Prostate gland (tissue), 2 donors: Measurements from ENCODE around the gene ARMCX2. TPM values are rescaled to one million over a fixed set of nuclear protein-coding genes. Genes with fewer than 3 reads are reported as not detected.
"Not testable (repeated sequence)": the region's sequence is repeated elsewhere in the genome, so short reads cannot be mapped to it uniquely, and the experiment has no call there.

Experiments used
- DNase-seq: peaks from one replicate; pipeline ENCODE4 v3.0.0-alpha.2; 2019; ENCODE audit warnings: low spot score
- H3K27ac ChIP-seq, 2 donors: fragments of 200-600 bp; sonication (generic); 2 replicates each; pipeline ENCODE4 v1.5.1; 2017 to 2019
- H3K27me3 ChIP-seq: fragments of 200-600 bp; sonication (generic); replicated peaks from 2 replicates; pipeline ENCODE4 v1.5.1; 2019; ENCODE audit not compliant: insufficient read depth
- H3K36me3 ChIP-seq, 2 donors: fragments of 200-600 bp; sonication (generic); 1 replicate in 1 of 2; 2 replicates in 1 of 2; pipeline versions ENCODE4 v1.5.1 to v1.8.1; 2017 to 2019
- H3K4me1 ChIP-seq: fragments of 200-600 bp; sonication (generic); replicated peaks from 2 replicates; pipeline ENCODE4 v1.5.1; 2019
- H3K4me3 ChIP-seq, 2 donors: fragments of 200-600 bp; sonication (generic); 2 replicates each; pipeline ENCODE4 v1.5.1; 2017 to 2019
- H3K9me3 ChIP-seq: fragments of 200-600 bp; sonication (generic); 2 replicates; pipeline ENCODE4 v1.5.1; 2017
- POLR2A ChIP-seq: fragments of 450-650 bp; IDR thresholded peaks from one replicate; pipeline ENCODE4 v1.6.1; 2016; ENCODE audit warnings: antibody characterized with exemption, mild to moderate bottlenecking
- POLR2AphosphoS5 ChIP-seq: sonication (generic); formaldehyde crosslinking; IDR thresholded peaks from one replicate; pipeline ENCODE4 v1.6.1; 2017; ENCODE audit warnings: antibody characterized with exemption
- WGBS: methylation state at CpG from one replicate; pipeline ENCODE4 v1.1.5; 2018; 5-methylcytosine and 5-hydroxymethylcytosine counted together
- intact Hi-C: fragments of 100-400 bp; cut with DNase I; formaldehyde crosslinking; loops from one replicate; pipeline ENCODE4 v1.14.2; 2022
- total RNA-seq, 2 donors: library from RNA; depleted of rRNA; stranded (reverse); fragments of >200 nt; gene quantifications; one replicate each; pipeline ENCODE4 v1.1.0, GENCODE V29; 2016
- TF ChIP-seq, protein P1 (sequence below), 4 experiments: fragments of 200-600 bp in 2 of 4; fragments of 450-650 bp in 2 of 4; sonication (generic) in 2 of 4; IDR thresholded peaks; 1 replicate in 3 of 4; 2 replicates in 1 of 4; pipeline ENCODE4 v1.5.1; 2016 to 2019; ENCODE audit warnings: antibody characterized with exemption in 4 of 4, mild to moderate bottlenecking in 2 of 4, moderate library complexity in 2 of 4

The ARMCX2 gene
- total RNA-seq, 2 donors from 2014 or later: 26.4 to 58.6 TPM

- H3K36me3 ChIP-seq: no peaks in the 10 kb centered on the region
- intact Hi-C loops: no loop called here
- H3K27ac ChIP-seq: no peak overlapping the region
- no peaks in the 10 kb centered on the region for H3K4me1 ChIP-seq
- no peaks in the 10 kb centered on the region for H3K27me3 ChIP-seq
- H3K9me3 ChIP-seq: no peaks in the 10 kb centered on the region
- DNase-seq: no peak
- no peak overlapping the region for H3K4me3 ChIP-seq
- WGBS: 31% methylated on average over 3 of the region's 3 CpGs
- TF ChIP-seq, protein P1, sequence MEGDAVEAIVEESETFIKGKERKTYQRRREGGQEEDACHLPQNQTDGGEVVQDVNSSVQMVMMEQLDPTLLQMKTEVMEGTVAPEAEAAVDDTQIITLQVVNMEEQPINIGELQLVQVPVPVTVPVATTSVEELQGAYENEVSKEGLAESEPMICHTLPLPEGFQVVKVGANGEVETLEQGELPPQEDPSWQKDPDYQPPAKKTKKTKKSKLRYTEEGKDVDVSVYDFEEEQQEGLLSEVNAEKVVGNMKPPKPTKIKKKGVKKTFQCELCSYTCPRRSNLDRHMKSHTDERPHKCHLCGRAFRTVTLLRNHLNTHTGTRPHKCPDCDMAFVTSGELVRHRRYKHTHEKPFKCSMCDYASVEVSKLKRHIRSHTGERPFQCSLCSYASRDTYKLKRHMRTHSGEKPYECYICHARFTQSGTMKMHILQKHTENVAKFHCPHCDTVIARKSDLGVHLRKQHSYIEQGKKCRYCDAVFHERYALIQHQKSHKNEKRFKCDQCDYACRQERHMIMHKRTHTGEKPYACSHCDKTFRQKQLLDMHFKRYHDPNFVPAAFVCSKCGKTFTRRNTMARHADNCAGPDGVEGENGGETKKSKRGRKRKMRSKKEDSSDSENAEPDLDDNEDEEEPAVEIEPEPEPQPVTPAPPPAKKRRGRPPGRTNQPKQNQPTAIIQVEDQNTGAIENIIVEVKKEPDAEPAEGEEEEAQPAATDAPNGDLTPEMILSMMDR (IDR thresholded peaks at IDR 0.05): no peak
- TF ChIP-seq POLR2A (no peak), POLR2AphosphoS5 (no peak)
Measured at GRCh38 chrX:101655534-101655933, 4.1 kb downstream of the ARMCX2 start.

DNA sequence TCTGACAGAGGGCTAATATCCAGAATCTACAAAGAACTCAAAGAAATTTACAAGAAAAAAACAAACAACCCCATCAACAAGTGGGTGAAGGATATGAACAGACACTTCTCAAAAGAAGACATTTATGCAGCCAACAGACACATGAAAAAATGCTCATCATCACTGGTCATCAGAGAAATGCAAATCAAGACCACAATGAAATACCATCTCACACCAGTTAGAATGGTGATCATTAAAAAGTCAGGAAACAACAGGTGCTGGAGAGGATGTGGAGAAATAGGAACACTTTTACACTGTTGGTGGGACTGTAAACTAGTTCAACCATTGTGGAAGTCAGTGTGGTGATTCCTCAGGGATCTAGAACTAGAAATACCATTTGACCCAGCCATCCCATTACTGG, 11.9 kb downstream of the ARMCX2 start:
- DNase-seq, H3K4me3 ChIP-seq, H3K4me1 ChIP-seq, H3K27ac ChIP-seq, intact Hi-C loops, H3K9me3 ChIP-seq, H3K27me3 ChIP-seq, H3K36me3 ChIP-seq: not testable (repeated sequence)

GRCh38 chrX:101642093-101642492, 17.6 kb downstream of the ARMCX2 start:
- intact Hi-C loops: no loop called here
- DNase-seq: no peak
- 70% methylated on average over 1 of the region's 1 CpG for WGBS
- H3K9me3 ChIP-seq: no peaks in the 10 kb centered on the region
- no peaks in the 10 kb centered on the region for H3K4me1 ChIP-seq
- H3K36me3 ChIP-seq: no peaks in the 10 kb centered on the region
- H3K4me3 ChIP-seq: no peak overlapping the region
- TF ChIP-seq POLR2A: no peak
- TF ChIP-seq POLR2AphosphoS5: no peak
- TF ChIP-seq, protein P1 (IDR thresholded peaks at IDR 0.05): no peak
- H3K27me3 ChIP-seq: no peaks in the 10 kb centered on the region
- no peak overlapping the region for H3K27ac ChIP-seq

GRCh38 chrX:101639583-101639982, 20.1 kb downstream of the ARMCX2 start:
- Histone ChIP-seq H3K36me3 (no peaks in the 10 kb centered on the region), H3K4me1 (no peaks in the 10 kb centered on the region), H3K27ac (no peak overlapping the region), H3K4me3 (no peak overlapping the region), H3K27me3 (no peaks in the 10 kb centered on the region), H3K9me3 (no peaks in the 10 kb centered on the region)
- DNase-seq: no peak
- intact Hi-C loops: no loop called here
- TF ChIP-seq, protein P1 (IDR thresholded peaks at IDR 0.05): no peak
- TF ChIP-seq POLR2AphosphoS5 (no peak), POLR2A (no peak)

- Histone ChIP-seq H3K27ac (no peak overlapping the region), H3K36me3 (no peaks in the 10 kb centered on the region), H3K4me3 (no peak overlapping the region), H3K27me3 (no peaks in the 10 kb centered on the region), H3K9me3 (no peaks in the 10 kb centered on the region), H3K4me1 (no peaks in the 10 kb centered on the region)
- intact Hi-C loops: no loop called here
- no peak for TF ChIP-seq POLR2AphosphoS5
- TF ChIP-seq POLR2A: no peak
- TF ChIP-seq, protein P1 (IDR thresholded peaks at IDR 0.05): no peak
- DNase-seq: no peak
Measured at GRCh38 chrX:101619364-101619763, 40.3 kb downstream of the ARMCX2 start.
